GM03348 (cell line): ENCODE results near the gene LETM1.

Source experiments
- DNase-seq: peaks from one replicate; pipeline ENCODE4 v3.0.0; 2012; ENCODE audit warnings: low spot score

The LETM1 gene

GRCh38 chr4:1762264-1763010 lies 93.5 kb downstream of the LETM1 start:
- no peak for DNase-seq
